GM12873 (cell line): ENCODE data around the gene ATXN1.

ENCODE experiments used
- TF ChIP-seq, protein P1 (sequence below): IDR thresholded peaks from 2 replicates; pipeline ENCODE4 v1.5.1; 2012; ENCODE audit warnings: low read depth, mild to moderate bottlenecking, moderate library complexity, low read length, control low read depth; ENCODE audit not compliant: insufficient read depth; ENCODE audit errors: missing control alignments

The ATXN1 gene

DNA sequence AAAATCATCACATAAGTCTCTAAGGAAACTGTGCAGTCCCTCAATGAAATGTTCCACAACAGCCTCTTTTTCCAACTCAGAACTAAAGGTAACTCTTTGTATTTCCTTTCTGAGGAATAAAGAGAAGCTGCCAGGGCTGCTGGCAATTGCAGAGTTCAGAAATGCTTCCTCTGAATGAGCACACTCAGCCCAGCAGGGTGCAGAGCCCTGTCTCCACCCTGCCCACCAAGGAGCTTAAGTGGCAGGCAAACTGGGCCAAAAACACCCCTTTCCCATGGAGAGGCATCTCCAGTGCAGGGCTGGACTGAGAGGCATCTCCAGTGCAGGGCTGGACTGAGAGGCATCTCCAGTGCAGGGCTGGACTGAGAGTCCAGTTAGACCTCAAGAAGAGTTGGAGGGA lies 267.5 kb downstream of the ATXN1 start:
- TF ChIP-seq, protein P1, sequence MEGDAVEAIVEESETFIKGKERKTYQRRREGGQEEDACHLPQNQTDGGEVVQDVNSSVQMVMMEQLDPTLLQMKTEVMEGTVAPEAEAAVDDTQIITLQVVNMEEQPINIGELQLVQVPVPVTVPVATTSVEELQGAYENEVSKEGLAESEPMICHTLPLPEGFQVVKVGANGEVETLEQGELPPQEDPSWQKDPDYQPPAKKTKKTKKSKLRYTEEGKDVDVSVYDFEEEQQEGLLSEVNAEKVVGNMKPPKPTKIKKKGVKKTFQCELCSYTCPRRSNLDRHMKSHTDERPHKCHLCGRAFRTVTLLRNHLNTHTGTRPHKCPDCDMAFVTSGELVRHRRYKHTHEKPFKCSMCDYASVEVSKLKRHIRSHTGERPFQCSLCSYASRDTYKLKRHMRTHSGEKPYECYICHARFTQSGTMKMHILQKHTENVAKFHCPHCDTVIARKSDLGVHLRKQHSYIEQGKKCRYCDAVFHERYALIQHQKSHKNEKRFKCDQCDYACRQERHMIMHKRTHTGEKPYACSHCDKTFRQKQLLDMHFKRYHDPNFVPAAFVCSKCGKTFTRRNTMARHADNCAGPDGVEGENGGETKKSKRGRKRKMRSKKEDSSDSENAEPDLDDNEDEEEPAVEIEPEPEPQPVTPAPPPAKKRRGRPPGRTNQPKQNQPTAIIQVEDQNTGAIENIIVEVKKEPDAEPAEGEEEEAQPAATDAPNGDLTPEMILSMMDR, result peak; percentile 2

DNA sequence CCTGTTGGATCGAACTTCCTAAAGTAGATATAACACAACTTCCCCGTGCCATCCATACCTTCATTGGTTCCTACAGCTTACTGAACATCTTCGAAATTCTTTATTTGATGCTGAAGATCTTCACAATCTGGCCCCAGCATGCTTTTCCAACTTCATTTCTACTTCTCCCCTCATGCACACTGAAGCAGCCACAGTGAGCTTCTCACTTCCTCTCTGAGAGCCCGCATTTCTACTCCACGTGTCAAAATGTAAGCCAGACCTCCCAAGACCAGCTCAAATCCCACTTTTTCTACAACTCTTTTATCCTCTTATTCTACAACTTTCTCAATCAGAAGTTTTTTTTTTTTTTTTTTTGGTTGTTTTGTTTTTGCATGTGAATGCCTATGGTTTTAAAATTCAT lies 268.1 kb downstream of the ATXN1 start:
- TF ChIP-seq, protein P1, result no peak

DNA sequence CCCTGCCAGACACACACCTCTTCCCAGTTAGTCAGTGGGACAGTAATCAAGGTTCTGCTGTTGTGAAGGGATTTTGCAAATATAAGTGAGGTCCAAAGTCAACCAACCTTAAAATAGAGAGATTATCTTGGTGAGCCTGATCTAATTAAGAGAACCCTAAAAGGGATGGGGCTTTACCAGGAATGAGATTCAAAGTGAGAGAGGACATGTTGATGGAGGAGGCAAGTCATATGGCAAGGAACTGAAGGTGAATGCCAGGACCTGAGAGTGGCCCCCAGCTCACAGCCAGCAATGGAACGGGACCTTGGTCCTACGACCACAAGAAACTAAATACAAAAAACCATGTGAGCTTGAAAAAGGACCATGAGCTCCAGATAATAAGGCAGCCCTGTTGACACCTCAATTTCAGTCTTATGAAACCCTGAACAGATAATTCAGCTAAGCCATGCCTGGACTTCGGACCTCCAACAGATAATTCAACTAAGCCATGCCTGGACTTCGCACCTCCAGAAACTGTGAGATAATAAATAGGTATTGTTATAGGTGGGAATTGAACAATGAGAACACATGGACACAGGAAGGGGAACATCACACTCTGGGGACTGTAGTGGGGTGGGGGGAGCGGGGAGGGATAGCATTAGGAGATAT lies 269.5 kb downstream of the ATXN1 start:
- TF ChIP-seq, protein P1, result no peak

DNA sequence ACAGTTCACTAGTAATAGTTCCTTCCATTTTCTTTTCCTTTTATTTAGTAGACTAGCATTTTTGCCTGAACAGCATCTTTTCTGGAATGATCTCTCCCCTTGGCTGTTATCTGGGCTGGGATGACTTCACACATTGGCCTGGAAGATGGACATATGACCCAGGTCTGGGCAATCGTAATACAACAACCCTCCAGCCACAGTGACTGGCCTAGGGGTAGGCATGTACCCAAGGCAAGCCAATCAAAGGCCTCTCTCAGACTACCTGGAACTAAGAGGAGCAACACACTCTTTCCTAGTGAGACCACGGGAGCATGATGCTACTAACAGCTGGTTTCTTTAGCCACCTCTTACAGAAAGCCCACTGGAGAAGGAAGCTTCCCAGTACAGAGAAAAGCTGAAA lies 270.6 kb downstream of the ATXN1 start:
- TF ChIP-seq, protein P1, result no peak

DNA sequence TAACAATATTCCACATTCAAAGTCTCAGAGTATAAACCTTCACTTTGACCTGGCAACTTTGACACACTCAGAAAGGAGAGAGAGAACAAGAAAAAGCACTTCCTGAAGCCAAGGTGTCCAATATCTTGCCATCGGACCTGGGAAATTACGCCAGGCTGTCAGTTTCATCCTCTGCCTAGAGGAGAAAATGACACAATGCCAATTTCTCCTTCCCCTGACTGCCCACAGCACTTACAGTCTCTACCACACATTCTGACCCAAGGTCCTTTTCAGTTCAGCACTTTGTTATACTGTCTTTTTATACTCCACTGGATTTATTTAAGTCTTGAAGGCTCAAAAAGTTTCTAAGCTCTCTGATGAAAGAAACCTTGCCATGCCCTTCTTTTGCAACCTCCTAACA lies 272.4 kb downstream of the ATXN1 start:
- TF ChIP-seq, protein P1, result no peak

DNA sequence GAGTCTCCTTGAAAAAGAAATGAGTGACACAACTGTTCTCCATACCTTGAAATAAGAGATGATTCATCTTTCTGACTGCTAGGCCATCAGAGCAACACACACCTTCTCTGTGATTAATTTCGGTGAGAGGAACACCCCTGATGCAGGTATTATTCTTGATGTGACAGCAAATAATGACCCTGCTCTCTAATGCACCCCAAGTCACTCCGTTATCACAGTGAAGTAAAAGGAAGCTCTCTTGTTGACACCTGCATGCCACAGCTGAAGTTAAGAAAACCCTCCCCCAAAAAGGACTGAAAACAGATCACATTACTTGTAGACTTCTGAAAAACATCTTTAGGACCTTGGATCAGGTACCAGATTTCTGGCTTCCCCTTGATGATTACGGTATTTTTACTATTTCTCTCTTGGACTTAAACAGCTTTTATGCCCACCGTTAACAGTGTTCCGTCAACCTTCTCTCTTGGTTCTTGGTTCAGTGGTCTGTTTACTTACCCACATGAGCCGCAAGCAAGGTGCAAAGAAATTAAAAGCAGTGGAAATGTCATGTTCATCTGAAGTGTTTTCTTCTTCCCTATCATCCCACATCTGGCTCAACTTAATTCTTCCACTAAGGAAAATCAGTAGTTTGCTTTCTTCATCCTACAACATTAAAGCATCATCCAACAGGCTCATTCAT lies 273.1 kb downstream of the ATXN1 start:
- TF ChIP-seq, protein P1, result no peak

DNA sequence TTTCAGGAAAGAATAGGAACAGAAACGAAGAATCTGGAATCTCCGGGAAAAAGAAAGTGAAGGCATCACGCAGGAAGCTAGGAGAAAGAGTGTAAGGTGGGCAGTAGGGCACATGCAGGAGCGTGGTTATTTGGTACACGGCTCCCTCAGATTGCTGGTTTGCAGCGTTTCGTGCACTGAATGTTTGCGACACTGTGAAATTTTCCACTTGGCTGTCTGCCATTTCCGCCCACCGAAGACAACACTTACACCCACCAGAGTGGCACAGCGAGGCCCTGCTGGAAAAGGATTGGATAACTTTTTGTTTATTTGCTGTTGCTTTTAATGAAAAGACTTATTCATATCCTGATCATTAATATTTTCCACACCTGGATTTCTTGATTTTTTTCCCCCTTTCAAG lies 274.6 kb downstream of the ATXN1 start:
- TF ChIP-seq, protein P1, result no peak
